Fibroblast of skin of abdomen (primary cell): ENCODE measurements around the gene WASF3.
"Not testable (repeated sequence)": the region's sequence is repeated elsewhere in the genome, so short reads cannot be mapped to it uniquely, and the experiment has no call there.

ENCODE experiments used
- DNase-seq: peaks from one replicate; pipeline ENCODE4 v3.0.0-alpha.2; 2013

WASF3 gene

GRCh38 chr13:26590951-26591350 lies 33.5 kb downstream of the WASF3 start:
- no peak for DNase-seq

- no peak for DNase-seq
These were observed 34.2 kb downstream of the WASF3 start for GRCh38 chr13:26591672-26592071.

GRCh38 chr13:26593661-26594060 lies 36.2 kb downstream of the WASF3 start:
- DNase-seq, result peak; percentile 57

GRCh38 chr13:26594363-26594762 lies 36.9 kb downstream of the WASF3 start:
- DNase-seq, result no peak

GRCh38 chr13:26596458-26596857 lies 39.0 kb downstream of the WASF3 start:
- no peak for DNase-seq

GRCh38 chr13:26599403-26599802 lies 41.9 kb downstream of the WASF3 start:
- no peak for DNase-seq

- no peak for DNase-seq
These were observed 42.4 kb downstream of the WASF3 start for GRCh38 chr13:26599860-26600259.

- DNase-seq, result peak; percentile 67
These were observed 42.9 kb downstream of the WASF3 start for GRCh38 chr13:26600343-26600742.

GRCh38 chr13:26601669-26602068 lies 44.2 kb downstream of the WASF3 start:
- peak; percentile 63 for DNase-seq

- no peak for DNase-seq
These were observed 45.3 kb downstream of the WASF3 start for GRCh38 chr13:26602783-26603182.

GRCh38 chr13:26604784-26605545 lies 47.5 kb downstream of the WASF3 start:
- DNase-seq, result no peak

GRCh38 chr13:26605845-26606244 lies 48.4 kb downstream of the WASF3 start:
- DNase-seq, result no peak

GRCh38 chr13:26606631-26607030 lies 49.1 kb downstream of the WASF3 start:
- DNase-seq, result no peak

- no peak for DNase-seq
These were observed 57.2 kb downstream of the WASF3 start for GRCh38 chr13:26614721-26615120.

GRCh38 chr13:26616126-26616525 lies 58.6 kb downstream of the WASF3 start:
- peak; percentile 67 for DNase-seq

GRCh38 chr13:26618726-26619125 lies 61.2 kb downstream of the WASF3 start:
- DNase-seq, result peak; percentile 46

- DNase-seq, result peak; percentile 93
These were observed 61.9 kb downstream of the WASF3 start for GRCh38 chr13:26619358-26619757.

- no peak for DNase-seq
These were observed 64.4 kb downstream of the WASF3 start for GRCh38 chr13:26621731-26622401.

- no peak for DNase-seq
These were observed 65.6 kb downstream of the WASF3 start for GRCh38 chr13:26623125-26623524.

GRCh38 chr13:26624572-26624971 lies 67.1 kb downstream of the WASF3 start:
- DNase-seq, result no peak

GRCh38 chr13:26626271-26626670 lies 68.8 kb downstream of the WASF3 start:
- DNase-seq, result no peak

- DNase-seq, result peak; percentile 33
These were observed 71.2 kb downstream of the WASF3 start for GRCh38 chr13:26628706-26629105.

- peak; percentile 8 for DNase-seq
These were observed 71.9 kb downstream of the WASF3 start for GRCh38 chr13:26629260-26629825.

- DNase-seq, result not testable (repeated sequence)
These were observed 78.2 kb downstream of the WASF3 start for GRCh38 chr13:26635634-26636033.
